Epithelial cell of proximal tubule (primary cell): ENCODE data around the gene TIAM2. TPM values are rescaled to one million over a fixed set of nuclear protein-coding genes. Genes with fewer than 3 reads are reported as not detected.

Experiments used
- DNase-seq: peaks from one replicate; pipeline ENCODE4 v3.0.0-alpha.2; 2011; ENCODE audit warnings: low read depth
- H3K4me3 ChIP-seq: 2 replicates; pipeline ENCODE4 v1.5.1; 2011; ENCODE audit warnings: low read depth, mild to moderate bottlenecking, low read length
- CTCF ChIP-seq: conservative IDR thresholded peaks from 2 replicates; pipeline ENCODE4 v1.5.1; 2012; ENCODE audit warnings: low read depth, mild to moderate bottlenecking, low read length
- total RNA-seq: library from RNA; depleted of rRNA; stranded (reverse); fragments of >200 nt; gene quantifications from 2 replicates; pipeline ENCODE4 v1.2.3, GENCODE V29; 2015

TIAM2 gene
- total RNA-seq, 1 donor from 2014 or later: 9.9 TPM

GRCh38 chr6:155196911-155197310 lies 201.8 kb downstream of the TIAM2 start:
- no peak overlapping the region for H3K4me3 ChIP-seq
- no peak for TF ChIP-seq CTCF
- no peak for DNase-seq

- DNase-seq: no peak
- H3K4me3 ChIP-seq: no peak overlapping the region
- no peak for TF ChIP-seq CTCF
These were observed 202.8 kb downstream of the TIAM2 start for GRCh38 chr6:155197932-155198331.

- no peak overlapping the region for H3K4me3 ChIP-seq
- TF ChIP-seq CTCF: no peak
- no peak for DNase-seq
These were observed 204.9 kb downstream of the TIAM2 start for GRCh38 chr6:155200012-155200411.

GRCh38 chr6:155201461-155202226 lies 206.5 kb downstream of the TIAM2 start:
- DNase-seq: no peak
- no peak overlapping the region for H3K4me3 ChIP-seq
- TF ChIP-seq CTCF: no peak

- DNase-seq: no peak
- H3K4me3 ChIP-seq: no peak overlapping the region
- no peak for TF ChIP-seq CTCF
These were observed 212.1 kb downstream of the TIAM2 start for GRCh38 chr6:155207223-155207622.

GRCh38 chr6:155212106-155212505 lies 217.0 kb downstream of the TIAM2 start:
- no peak overlapping the region for H3K4me3 ChIP-seq
- no peak for DNase-seq
- TF ChIP-seq CTCF: no peak
